Neutrophil (primary cell): ENCODE measurements around the gene LY9.

ENCODE experiments used
- H3K27ac ChIP-seq: fragments of 200-600 bp; sonication (generic); 2 replicates; pipeline ENCODE4 v1.5.1; 2016; ENCODE audit warnings: mild to moderate bottlenecking, moderate library complexity
- H3K27me3 ChIP-seq: fragments of 200-600 bp; sonication (generic); 2 replicates; pipeline ENCODE4 v1.6.0; 2016; ENCODE audit warnings: mild to moderate bottlenecking
- H3K36me3 ChIP-seq: fragments of 200-600 bp; sonication (generic); 2 replicates; pipeline ENCODE4 v1.5.1; 2017
- H3K4me1 ChIP-seq, 2 experiments: fragments of 200-600 bp in 1 of 2; sonication (generic) in 1 of 2; 1 replicate in 1 of 2; 2 replicates in 1 of 2; pipeline versions ENCODE4 v1.5.1 to v1.6.1; 2013 to 2016; ENCODE audit warnings: low read depth in 1 of 2, low read length in 1 of 2, mild to moderate bottlenecking in 1 of 2, moderate library complexity in 1 of 2; ENCODE audit not compliant: control insufficient read depth in 1 of 2, insufficient read depth in 1 of 2
- H3K4me3 ChIP-seq, 2 experiments: fragments of 200-600 bp in 1 of 2; sonication (generic) in 1 of 2; 1 replicate in 1 of 2; 2 replicates in 1 of 2; pipeline ENCODE4 v1.5.1; 2013 to 2016; ENCODE audit warnings: low read depth in 1 of 2, low read length in 1 of 2, mild to moderate bottlenecking in 1 of 2, moderate library complexity in 1 of 2
- H3K9me3 ChIP-seq: fragments of 200-600 bp; sonication (generic); 2 replicates; pipeline ENCODE4 v1.5.1; 2016
- TF ChIP-seq, protein P1 (sequence below): fragments of 200-600 bp; sonication (generic); IDR thresholded peaks from 2 replicates; pipeline ENCODE4 v1.5.1; 2016; ENCODE audit warnings: antibody characterized with exemption

The LY9 gene

DNA sequence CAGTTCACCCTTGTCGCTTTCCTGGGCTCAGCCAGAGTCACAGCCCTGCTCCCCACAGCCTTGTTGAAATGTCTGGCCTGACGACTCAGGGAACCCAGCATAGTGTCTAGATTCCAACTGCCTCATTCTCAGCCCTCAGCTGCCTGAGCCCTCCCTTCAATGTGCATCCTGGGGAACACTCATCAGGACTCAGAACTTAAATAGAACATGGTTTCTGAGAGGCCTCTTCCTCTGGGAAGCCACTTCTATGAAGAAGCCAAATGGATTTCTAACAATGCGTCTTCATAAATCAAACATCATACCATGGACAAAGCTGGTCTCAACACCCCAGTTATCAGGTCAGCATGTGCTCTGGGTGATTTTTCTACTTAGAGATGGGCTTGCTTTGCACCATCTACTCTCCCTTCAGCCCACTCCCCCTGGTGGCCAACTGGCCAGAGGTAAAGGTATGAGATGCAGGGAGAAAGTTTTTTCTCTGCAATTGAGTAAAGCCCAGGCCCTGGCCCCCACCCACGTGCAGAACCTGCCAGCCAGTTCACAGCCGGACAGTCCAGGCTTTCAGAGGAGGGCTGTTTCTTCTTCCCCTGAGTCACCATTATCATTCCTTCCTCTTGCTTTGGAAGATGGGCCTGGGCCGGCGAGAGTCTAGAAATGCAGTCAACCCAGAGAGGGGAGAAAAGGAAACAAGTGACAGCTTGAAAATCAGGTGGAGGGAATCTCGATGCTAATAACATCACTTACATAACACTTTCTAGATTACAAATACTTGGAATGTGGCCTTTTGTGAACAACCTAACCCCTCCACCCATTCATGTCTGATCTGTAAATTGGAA lies 34.6 kb downstream of the LY9 start:
- Histone ChIP-seq H3K36me3 (no peaks in the 10 kb centered on the region), H3K27me3 (no peaks in the 10 kb centered on the region), H3K4me1 (no peaks in the 10 kb centered on the region), H3K4me3 (no peak overlapping the region), H3K9me3 (no peaks in the 10 kb centered on the region), H3K27ac (no peak overlapping the region)
- TF ChIP-seq, protein P1, sequence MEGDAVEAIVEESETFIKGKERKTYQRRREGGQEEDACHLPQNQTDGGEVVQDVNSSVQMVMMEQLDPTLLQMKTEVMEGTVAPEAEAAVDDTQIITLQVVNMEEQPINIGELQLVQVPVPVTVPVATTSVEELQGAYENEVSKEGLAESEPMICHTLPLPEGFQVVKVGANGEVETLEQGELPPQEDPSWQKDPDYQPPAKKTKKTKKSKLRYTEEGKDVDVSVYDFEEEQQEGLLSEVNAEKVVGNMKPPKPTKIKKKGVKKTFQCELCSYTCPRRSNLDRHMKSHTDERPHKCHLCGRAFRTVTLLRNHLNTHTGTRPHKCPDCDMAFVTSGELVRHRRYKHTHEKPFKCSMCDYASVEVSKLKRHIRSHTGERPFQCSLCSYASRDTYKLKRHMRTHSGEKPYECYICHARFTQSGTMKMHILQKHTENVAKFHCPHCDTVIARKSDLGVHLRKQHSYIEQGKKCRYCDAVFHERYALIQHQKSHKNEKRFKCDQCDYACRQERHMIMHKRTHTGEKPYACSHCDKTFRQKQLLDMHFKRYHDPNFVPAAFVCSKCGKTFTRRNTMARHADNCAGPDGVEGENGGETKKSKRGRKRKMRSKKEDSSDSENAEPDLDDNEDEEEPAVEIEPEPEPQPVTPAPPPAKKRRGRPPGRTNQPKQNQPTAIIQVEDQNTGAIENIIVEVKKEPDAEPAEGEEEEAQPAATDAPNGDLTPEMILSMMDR, result no peak

DNA sequence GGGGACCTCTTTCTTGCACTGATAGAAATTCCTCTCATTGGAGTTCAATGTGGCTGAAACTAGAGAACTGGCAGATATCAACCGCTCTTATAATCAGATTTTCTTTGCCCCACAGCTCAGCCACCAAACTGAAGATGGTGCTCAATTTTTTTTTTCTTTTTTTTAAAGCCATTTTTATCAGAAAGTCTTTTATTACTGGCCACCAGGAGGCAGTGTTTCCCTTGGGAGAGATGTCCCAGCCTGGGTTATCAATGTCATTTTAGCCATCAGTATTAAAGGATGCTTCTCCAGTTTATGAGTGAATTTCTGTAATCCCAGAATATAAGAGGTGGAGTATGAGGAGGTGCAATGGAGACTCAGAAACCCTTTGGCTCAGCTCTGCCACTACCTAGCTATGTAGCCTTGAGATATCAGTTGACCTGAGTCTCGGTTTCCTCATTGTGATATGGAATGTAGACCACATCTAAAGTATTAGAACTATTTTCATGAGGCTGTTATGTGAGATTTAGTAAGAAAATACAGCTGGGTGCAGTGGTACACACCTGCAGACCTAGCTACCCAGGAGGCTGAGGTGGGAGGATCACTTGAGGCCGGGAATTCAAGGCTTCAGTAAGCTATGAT lies 39.1 kb downstream of the LY9 start:
- Histone ChIP-seq H3K36me3 (no peaks in the 10 kb centered on the region), H3K4me1 (peaks cover 30 to 32% of the 10 kb centered on the region in 2 experiments), H3K9me3 (no peaks in the 10 kb centered on the region), H3K27ac (no peak overlapping the region), H3K4me3 (no peak overlapping the region), H3K27me3 (no peaks in the 10 kb centered on the region)
- TF ChIP-seq, protein P1, result no peak

DNA sequence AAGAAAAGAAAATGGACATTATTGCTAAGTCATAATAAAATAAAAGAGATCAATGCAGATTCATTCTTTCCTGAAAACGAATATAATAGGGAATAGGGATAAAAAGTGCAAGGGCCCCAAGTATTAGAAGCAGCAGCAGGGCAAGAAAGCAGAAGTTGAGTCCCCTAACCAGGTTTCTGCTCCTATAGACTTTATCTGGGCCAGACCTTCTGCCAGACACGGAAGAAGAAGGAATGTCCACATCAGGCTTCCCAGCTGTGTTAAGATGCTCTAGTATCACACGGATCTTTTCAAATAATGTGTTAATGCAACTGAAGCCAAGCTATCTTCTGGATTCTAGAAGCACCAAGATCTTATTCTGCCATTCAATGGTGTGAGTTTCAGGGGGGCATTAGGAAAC lies 39.8 kb downstream of the LY9 start:
- TF ChIP-seq, protein P1, result no peak
- no peaks in the 10 kb centered on the region for H3K36me3 ChIP-seq
- peaks cover 30 to 32% of the 10 kb centered on the region in 2 experiments for H3K4me1 ChIP-seq
- H3K27me3 ChIP-seq, result no peaks in the 10 kb centered on the region
- H3K4me3 ChIP-seq, result no peak overlapping the region
- H3K9me3 ChIP-seq, result no peaks in the 10 kb centered on the region
- H3K27ac ChIP-seq, result peak overlapping the region; percentile 58

DNA sequence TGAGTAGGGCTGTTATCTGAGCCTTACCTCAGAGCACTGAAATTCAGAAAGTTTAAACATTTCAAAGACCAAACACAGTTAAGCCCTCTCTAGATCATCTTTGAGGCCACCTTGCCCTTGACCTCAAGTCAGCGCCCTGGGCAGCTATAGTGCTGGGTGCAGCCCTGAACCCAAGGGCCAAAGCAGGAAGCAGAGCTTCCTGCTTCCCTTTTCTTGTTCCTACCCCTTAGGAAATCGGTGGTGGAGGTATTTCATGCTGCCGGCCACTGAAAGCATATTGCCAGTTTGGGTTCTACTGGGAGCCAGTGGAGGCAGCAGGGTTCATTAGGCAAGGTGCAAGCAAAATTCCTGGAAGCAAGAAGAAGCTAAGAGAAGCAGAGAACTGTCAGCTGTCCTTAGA lies 40.6 kb downstream of the LY9 start:
- peaks cover 30 to 32% of the 10 kb centered on the region in 2 experiments for H3K4me1 ChIP-seq
- H3K27me3 ChIP-seq, result no peaks in the 10 kb centered on the region
- TF ChIP-seq, protein P1, result no peak
- no peaks in the 10 kb centered on the region for H3K9me3 ChIP-seq
- H3K27ac ChIP-seq, result peak overlapping the region; percentile 58
- no peak overlapping the region for H3K4me3 ChIP-seq
- H3K36me3 ChIP-seq, result no peaks in the 10 kb centered on the region

DNA sequence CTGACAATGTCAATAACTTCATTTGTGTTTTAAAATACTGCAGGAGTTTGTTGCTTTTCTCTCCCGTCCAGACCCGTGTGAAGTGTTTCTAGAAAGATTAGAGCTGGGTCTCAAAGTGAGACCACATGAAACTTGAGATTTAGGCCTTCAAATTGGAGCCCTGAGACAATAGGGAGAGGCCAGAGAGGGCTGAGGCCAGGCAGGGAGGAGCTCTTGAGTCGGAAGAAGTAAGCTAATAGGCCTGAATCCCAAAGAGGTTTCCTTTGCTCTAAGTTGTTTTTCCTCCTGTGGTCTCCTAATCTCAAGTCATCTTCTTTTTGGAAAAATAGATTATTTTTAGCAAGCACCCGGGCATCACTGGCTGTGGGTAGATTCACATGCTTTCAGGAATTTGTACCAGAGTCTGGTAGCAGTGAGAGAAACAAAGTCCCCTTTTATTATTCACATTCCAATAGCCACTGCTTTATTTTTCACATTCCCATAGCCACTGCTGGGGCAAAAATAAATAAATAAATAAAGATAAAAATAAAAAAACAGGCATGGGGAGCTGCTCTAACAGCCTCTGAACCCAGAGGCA lies 41.1 kb downstream of the LY9 start:
- H3K9me3 ChIP-seq, result no peaks in the 10 kb centered on the region
- no peak overlapping the region for H3K4me3 ChIP-seq
- H3K27ac ChIP-seq, result peak overlapping the region; percentile 58
- no peaks in the 10 kb centered on the region for H3K27me3 ChIP-seq
- H3K36me3 ChIP-seq, result no peaks in the 10 kb centered on the region
- H3K4me1 ChIP-seq, result peaks cover 30 to 32% of the 10 kb centered on the region in 2 experiments
- TF ChIP-seq, protein P1, result no peak
